ENCODE data around the gene S100A6. TPM values are rescaled to one million over a fixed set of nuclear protein-coding genes. Genes with fewer than 3 reads are reported as not detected.

The S100A6 gene
- total RNA-seq, 6 experiments from 2014 or later: 6.6 to 24.0 (median 12.0) TPM

GRCh38 chr1:153503766-153504165 is 32.0 kb downstream of the S100A6 start:
- TF ChIP-seq CTCF (IDR thresholded peaks at IDR 0.05) (no peak), POLR2A (IDR thresholded peaks at IDR 0.05) (no peak)
- DNase-seq (no peak), ATAC-seq (no peak)
- intact Hi-C loops (cut with DNase I): no loop called here
- H3K4me3 ChIP-seq: no peak overlapping the region
- H3K9me3 ChIP-seq: no peaks in the 10 kb centered on the region
- H3K4me1 ChIP-seq: peaks cover 0 to 8% (median 2%) of the 10 kb centered on the region in 4 donors
- 63% methylated on average over 3 of the region's 3 CpGs for WGBS (ENCODE audit: insufficient coverage, low coverage, low lambda C conversion rate, missing lambda C conversion rate)
- no peaks in the 10 kb centered on the region for H3K27me3 ChIP-seq
- no peaks in the 10 kb centered on the region for H3K36me3 ChIP-seq
- no peak overlapping the region for H3K27ac ChIP-seq

GRCh38 chr1:153498746-153499145 is 37.0 kb downstream of the S100A6 start:
- WGBS (ENCODE audit: insufficient coverage, low coverage, low lambda C conversion rate, missing lambda C conversion rate): 0% methylated on average over 2 of the region's 2 CpGs
- intact Hi-C loops (cut with DNase I): no loop called here
- ATAC-seq (no peak), DNase-seq (no peak)
- no peak overlapping the region for H3K4me3 ChIP-seq
- H3K9me3 ChIP-seq: no peaks in the 10 kb centered on the region
- H3K4me1 ChIP-seq: no peaks in the 10 kb centered on the region
- H3K27ac ChIP-seq: no peak overlapping the region
- no peaks in the 10 kb centered on the region for H3K36me3 ChIP-seq
- H3K27me3 ChIP-seq: no peaks in the 10 kb centered on the region
- TF ChIP-seq POLR2A (IDR thresholded peaks at IDR 0.05): no peak
- no peak for TF ChIP-seq CTCF (IDR thresholded peaks at IDR 0.05)

- Histone ChIP-seq H3K4me3 (no peak overlapping the region), H3K27me3 (no peaks in the 10 kb centered on the region), H3K4me1 (no peaks in the 10 kb centered on the region), H3K27ac (no peak overlapping the region), H3K36me3 (no peaks in the 10 kb centered on the region), H3K9me3 (no peaks in the 10 kb centered on the region)
- intact Hi-C loops (cut with DNase I): no loop called here
- peak in 1 of 4 donors; percentile 14 for ATAC-seq
- WGBS (ENCODE audit: insufficient coverage, low coverage, low lambda C conversion rate, missing lambda C conversion rate): 57% methylated on average over 3 of the region's 6 CpGs
- no peak for DNase-seq
- TF ChIP-seq POLR2A (IDR thresholded peaks at IDR 0.05) (no peak), CTCF (IDR thresholded peaks at IDR 0.05) (no peak)
Observed at GRCh38 chr1:153495536-153495935, 40.3 kb downstream of the S100A6 start.

GRCh38 chr1:153494976-153495535 is 40.7 kb downstream of the S100A6 start:
- Histone ChIP-seq H3K4me1 (no peaks in the 10 kb centered on the region), H3K36me3 (no peaks in the 10 kb centered on the region), H3K9me3 (no peaks in the 10 kb centered on the region), H3K27me3 (no peaks in the 10 kb centered on the region), H3K27ac (no peak overlapping the region), H3K4me3 (no peak overlapping the region)
- peak; percentile 73 to 74 (median 73) for DNase-seq
- ATAC-seq: peak; percentile 70 to 77 (median 71)
- peak; percentile 82 to 91 (median 89) for TF ChIP-seq CTCF (IDR thresholded peaks at IDR 0.05)
- TF ChIP-seq POLR2A (IDR thresholded peaks at IDR 0.05): no peak
- WGBS (ENCODE audit: insufficient coverage, low coverage, low lambda C conversion rate, missing lambda C conversion rate): 33% methylated on average over 3 of the region's 6 CpGs
- intact Hi-C loops (cut with DNase I): loop anchor here (5.0 kb wide), 2 partner anchors 143 to 148 kb away; partner anchors contain the start of gene PGLYRP4 (in 1 of the 2)

Measured in right lobe of liver (tissue), 6 donors.